Activated gamma-delta T cell (primary cell): ENCODE data around the gene ABHD10.
"Not testable (repeated sequence)": the region's sequence is repeated elsewhere in the genome, so short reads cannot be mapped to it uniquely, and the experiment has no call there.

Source experiments
- DNase-seq: peaks from one replicate; lab custom pipeline; 2025; lab: John Stamatoyannopoulos, UW

Gene ABHD10

GRCh38 chr3:112032098-112032731, 53.4 kb downstream of the ABHD10 start:
- no peak for DNase-seq

GRCh38 chr3:112034436-112034835, 55.6 kb downstream of the ABHD10 start, which contains the start of gene TMPRSS7:
TMPRSS7 (plus strand) TSS chr3:112034736; CDS start chr3:112034846, 110 bp downstream.
- no peak for DNase-seq

GRCh38 chr3:112035241-112035640, 56.4 kb downstream of the ABHD10 start:
- DNase-seq, result no peak

- DNase-seq, result not testable (repeated sequence)
Observed at GRCh38 chr3:112037194-112037593, 58.4 kb downstream of the ABHD10 start.

- DNase-seq, result no peak
Observed at GRCh38 chr3:112038863-112039262, 60.0 kb downstream of the ABHD10 start.

GRCh38 chr3:112041321-112041720, 62.5 kb downstream of the ABHD10 start:
- DNase-seq, result no peak

GRCh38 chr3:112042842-112043280, 64.0 kb downstream of the ABHD10 start:
- no peak for DNase-seq
